HEK293T (cell line): ENCODE data around the gene XPNPEP2.

Experiments
- CTCF ChIA-PET: fragments of 350-600 bp; formaldehyde crosslinking; extraction: SDS; loops from one replicate; lab custom pipeline; 2021; ENCODE audit warnings: antibody characterized with exemption, inconsistent platforms; lab: Yijun Ruan, JAX
- POLR2A ChIA-PET: fragments of 350-600 bp; formaldehyde crosslinking; extraction: SDS; loops from one replicate; lab custom pipeline; 2020; ENCODE audit warnings: antibody characterized with exemption, inconsistent platforms; lab: Yijun Ruan, JAX
- DNase-seq: peaks from one replicate; pipeline ENCODE4 v3.0.0; 2012; ENCODE audit warnings: mixed read lengths; ENCODE audit errors: extremely low spot score
- ARNT ChIP-seq: fragments of 450-650 bp; IDR thresholded peaks from 2 replicates; pipeline ENCODE4 v1.6.1; 2017; ENCODE audit warnings: mild to moderate bottlenecking
- BHLHE40 ChIP-seq: fragments of 450-650 bp; IDR thresholded peaks from 2 replicates; pipeline ENCODE4 v1.6.1; 2016; ENCODE audit warnings: mild to moderate bottlenecking, moderate library complexity, borderline replicate concordance
- CTBP1 ChIP-seq: fragments of 450-650 bp; IDR thresholded peaks from 2 replicates; pipeline ENCODE4 v1.6.1; 2016; ENCODE audit warnings: borderline replicate concordance
- ELF4 ChIP-seq: fragments of 450-650 bp; IDR thresholded peaks from 2 replicates; pipeline ENCODE4 v1.6.1; 2017; ENCODE audit warnings: antibody characterized with exemption
- FOXA1 ChIP-seq: fragments of 450-650 bp; IDR thresholded peaks from 2 replicates; pipeline ENCODE4 v1.6.1; 2016; ENCODE audit warnings: mild to moderate bottlenecking
- FOXK2 ChIP-seq: fragments of 450-650 bp; IDR thresholded peaks from 2 replicates; pipeline ENCODE4 v1.6.1; 2016; ENCODE audit warnings: mild to moderate bottlenecking
- FOXM1 ChIP-seq: fragments of 450-650 bp; IDR thresholded peaks from 2 replicates; pipeline ENCODE4 v1.6.1; 2017; ENCODE audit warnings: mild to moderate bottlenecking, borderline replicate concordance
- HDGF ChIP-seq: fragments of 450-650 bp; IDR thresholded peaks from 2 replicates; pipeline ENCODE4 v1.6.1; 2017; ENCODE audit warnings: antibody characterized with exemption, borderline replicate concordance
- L3MBTL2 ChIP-seq: fragments of 450-650 bp; conservative IDR thresholded peaks from 2 replicates; pipeline ENCODE4 v1.6.1; 2016; ENCODE audit warnings: mild to moderate bottlenecking
- LEF1 ChIP-seq: fragments of 450-650 bp; IDR thresholded peaks from 2 replicates; pipeline ENCODE4 v1.6.1; 2017; ENCODE audit warnings: mild to moderate bottlenecking, borderline replicate concordance
- NFRKB ChIP-seq: fragments of 450-650 bp; IDR thresholded peaks from 2 replicates; pipeline ENCODE4 v1.6.1; 2016; ENCODE audit warnings: mild to moderate bottlenecking, moderate library complexity
- SP1 ChIP-seq: fragments of 450-650 bp; IDR thresholded peaks from 2 replicates; pipeline ENCODE4 v1.6.1; 2017
- SUZ12 ChIP-seq: fragments of 450-650 bp; IDR thresholded peaks from 2 replicates; pipeline ENCODE4 v1.6.1; 2016; ENCODE audit warnings: mild to moderate bottlenecking
- TARDBP ChIP-seq: fragments of 450-650 bp; IDR thresholded peaks from 2 replicates; pipeline ENCODE4 v1.6.1; 2016
- ZNF384 ChIP-seq: fragments of 450-650 bp; IDR thresholded peaks from 2 replicates; pipeline ENCODE4 v1.6.1; 2016
- TF ChIP-seq, protein P1 (sequence below): fragments of 450-650 bp; IDR thresholded peaks from 2 replicates; pipeline ENCODE4 v1.6.1; 2016

The XPNPEP2 gene, protein sequence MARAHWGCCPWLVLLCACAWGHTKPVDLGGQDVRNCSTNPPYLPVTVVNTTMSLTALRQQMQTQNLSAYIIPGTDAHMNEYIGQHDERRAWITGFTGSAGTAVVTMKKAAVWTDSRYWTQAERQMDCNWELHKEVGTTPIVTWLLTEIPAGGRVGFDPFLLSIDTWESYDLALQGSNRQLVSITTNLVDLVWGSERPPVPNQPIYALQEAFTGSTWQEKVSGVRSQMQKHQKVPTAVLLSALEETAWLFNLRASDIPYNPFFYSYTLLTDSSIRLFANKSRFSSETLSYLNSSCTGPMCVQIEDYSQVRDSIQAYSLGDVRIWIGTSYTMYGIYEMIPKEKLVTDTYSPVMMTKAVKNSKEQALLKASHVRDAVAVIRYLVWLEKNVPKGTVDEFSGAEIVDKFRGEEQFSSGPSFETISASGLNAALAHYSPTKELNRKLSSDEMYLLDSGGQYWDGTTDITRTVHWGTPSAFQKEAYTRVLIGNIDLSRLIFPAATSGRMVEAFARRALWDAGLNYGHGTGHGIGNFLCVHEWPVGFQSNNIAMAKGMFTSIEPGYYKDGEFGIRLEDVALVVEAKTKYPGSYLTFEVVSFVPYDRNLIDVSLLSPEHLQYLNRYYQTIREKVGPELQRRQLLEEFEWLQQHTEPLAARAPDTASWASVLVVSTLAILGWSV

DNA sequence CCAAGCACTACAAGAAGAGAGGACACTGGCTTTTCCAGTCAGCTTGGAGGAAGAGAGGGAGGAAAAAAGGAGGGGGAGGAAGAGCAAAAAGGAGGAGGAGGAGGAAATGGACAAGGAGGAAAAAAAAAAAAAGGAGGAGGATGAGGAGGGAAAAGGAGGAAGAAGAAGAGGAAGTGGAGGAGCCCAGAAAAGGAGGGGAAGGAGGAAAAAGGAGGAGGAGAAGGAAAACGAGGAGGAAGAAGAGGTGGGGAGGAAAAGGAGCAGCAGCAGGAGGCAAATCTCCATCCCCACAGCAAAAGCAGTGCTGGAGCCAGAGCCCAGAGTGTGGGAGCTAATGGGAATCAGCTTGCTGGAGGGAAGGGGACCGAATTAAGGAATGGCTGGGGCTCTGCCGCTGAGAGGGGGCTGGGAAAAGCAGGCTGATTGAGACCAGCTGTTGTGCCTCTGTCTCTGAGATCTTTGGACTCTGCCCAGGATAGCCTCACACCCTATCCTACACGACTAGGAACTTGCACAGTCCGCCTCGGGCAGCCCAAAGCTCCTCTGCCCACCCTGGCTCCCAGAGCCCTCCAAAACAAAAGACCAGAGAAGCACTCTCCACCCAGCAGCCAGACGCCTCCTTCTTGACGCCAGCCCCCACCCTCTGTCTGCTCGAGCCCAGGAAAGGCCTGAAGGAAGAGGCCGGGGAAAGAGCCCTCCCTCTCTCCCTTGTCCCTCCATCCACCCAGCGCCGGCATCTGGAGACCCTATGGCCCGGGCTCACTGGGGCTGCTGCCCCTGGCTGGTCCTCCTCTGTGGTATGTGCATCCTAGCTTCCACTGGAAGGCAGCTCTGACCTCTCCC, at the start of gene XPNPEP2:
Gene XPNPEP2 (plus strand): TSS at position 514 of the 843 bp plus-strand sequence. CDS start 235 bp downstream, at position 749.
- ChIA-PET CTCF (interaction anchor here (2.2 kb wide), 1 partner anchor 12 kb away, joined by 11 read pairs; no protein-coding TSS in a partner anchor), POLR2A (no interaction called here)
- TF ChIP-seq, protein P1, sequence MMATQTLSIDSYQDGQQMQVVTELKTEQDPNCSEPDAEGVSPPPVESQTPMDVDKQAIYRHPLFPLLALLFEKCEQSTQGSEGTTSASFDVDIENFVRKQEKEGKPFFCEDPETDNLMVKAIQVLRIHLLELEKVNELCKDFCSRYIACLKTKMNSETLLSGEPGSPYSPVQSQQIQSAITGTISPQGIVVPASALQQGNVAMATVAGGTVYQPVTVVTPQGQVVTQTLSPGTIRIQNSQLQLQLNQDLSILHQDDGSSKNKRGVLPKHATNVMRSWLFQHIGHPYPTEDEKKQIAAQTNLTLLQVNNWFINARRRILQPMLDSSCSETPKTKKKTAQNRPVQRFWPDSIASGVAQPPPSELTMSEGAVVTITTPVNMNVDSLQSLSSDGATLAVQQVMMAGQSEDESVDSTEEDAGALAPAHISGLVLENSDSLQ: no peak
- DNase-seq: no peak

DNA sequence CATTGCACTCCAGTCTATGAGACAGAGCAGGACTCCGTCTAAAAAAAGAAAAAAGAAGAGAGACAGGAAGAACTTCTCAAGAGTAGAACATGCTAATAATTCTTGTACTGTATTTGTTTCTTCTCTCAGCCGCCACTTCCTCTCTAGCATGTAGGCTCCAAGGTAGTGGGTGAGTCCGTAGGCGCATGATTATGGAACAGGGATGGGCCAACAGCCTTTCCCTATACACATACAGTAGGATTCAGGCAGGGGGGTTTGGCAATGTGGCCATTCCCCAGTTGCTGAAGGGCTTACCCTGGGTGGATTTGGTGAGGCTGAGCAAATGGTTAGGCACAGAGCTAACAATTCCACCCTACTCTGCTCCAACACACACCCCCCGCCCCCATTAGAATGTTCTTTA, 49.0 kb upstream of the XPNPEP2 start:
- no peak for DNase-seq
- POLR2A ChIA-PET: no interaction called here
- TF ChIP-seq SUZ12: no peak
- TF ChIP-seq BHLHE40: no peak
- no peak for TF ChIP-seq FOXK2
- TF ChIP-seq SP1: no peak
- TF ChIP-seq L3MBTL2: no peak
- no peak for TF ChIP-seq HDGF
- no peak for TF ChIP-seq FOXA1
- no peak for TF ChIP-seq TARDBP
- TF ChIP-seq, protein P1: no peak
- no peak for TF ChIP-seq FOXM1
- CTCF ChIA-PET: no interaction called here

DNA sequence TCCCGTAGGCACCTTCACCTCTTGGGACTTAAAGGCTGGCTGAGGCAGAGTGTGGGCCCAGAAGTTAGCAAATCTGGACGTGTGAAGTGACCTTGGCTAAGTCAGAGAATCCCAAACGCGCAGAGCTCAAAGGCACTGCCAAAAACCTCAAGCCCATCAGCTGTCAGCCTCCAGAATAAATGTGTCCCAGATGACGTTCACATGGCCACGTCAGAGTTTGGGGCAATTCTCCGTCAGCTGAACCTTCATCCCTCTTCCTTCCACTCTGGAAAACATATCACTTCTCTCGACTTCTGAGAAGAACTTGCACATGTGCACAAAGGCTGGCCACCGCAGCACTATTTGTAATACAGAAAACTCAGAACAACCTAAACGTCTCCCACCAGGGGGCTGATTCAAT, 48.3 kb upstream of the XPNPEP2 start:
- DNase-seq: no peak
- no peak for TF ChIP-seq BHLHE40
- TF ChIP-seq L3MBTL2: no peak
- no peak for TF ChIP-seq ARNT
- no peak for TF ChIP-seq ELF4
- TF ChIP-seq HDGF: no peak
- no peak for TF ChIP-seq LEF1
- no peak for TF ChIP-seq NFRKB
- no peak for TF ChIP-seq FOXK2
- no peak for TF ChIP-seq CTBP1
- TF ChIP-seq, protein P1: no peak
- no peak for TF ChIP-seq ZNF384
- no peak for TF ChIP-seq SUZ12
- no peak for TF ChIP-seq FOXM1
- ChIA-PET CTCF (no interaction called here), POLR2A (no interaction called here)

DNA sequence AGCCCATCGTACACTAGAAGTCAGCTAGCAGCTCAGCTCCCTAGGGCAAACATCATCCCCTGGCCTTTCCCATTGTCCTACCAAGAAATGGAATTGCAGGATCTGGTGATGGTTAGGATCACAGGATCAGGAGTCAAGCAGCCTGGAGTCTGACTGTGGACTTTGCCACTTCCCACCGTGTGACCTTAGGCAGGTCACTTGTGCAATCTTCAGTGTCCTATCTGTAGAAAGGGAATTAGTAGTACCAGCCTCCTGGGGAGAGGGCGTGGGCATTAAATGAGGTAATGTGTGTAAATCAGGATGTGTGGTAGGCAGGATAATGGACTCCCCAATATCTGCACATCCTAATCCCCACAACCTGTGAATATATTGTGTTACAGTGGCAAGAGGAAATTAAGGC, 45.4 kb upstream of the XPNPEP2 start:
- no peak for DNase-seq
- ChIA-PET CTCF (no interaction called here), POLR2A (no interaction called here)
- no peak for TF ChIP-seq HDGF
- no peak for TF ChIP-seq CTBP1
- TF ChIP-seq, protein P1: no peak
- TF ChIP-seq FOXA1: no peak
- TF ChIP-seq ELF4: no peak
- no peak for TF ChIP-seq SP1
- no peak for TF ChIP-seq BHLHE40
- TF ChIP-seq ARNT: no peak
- TF ChIP-seq LEF1: no peak
- TF ChIP-seq L3MBTL2: no peak
- TF ChIP-seq TARDBP: no peak
- no peak for TF ChIP-seq FOXM1
- no peak for TF ChIP-seq SUZ12
- no peak for TF ChIP-seq ZNF384
- no peak for TF ChIP-seq NFRKB

DNA sequence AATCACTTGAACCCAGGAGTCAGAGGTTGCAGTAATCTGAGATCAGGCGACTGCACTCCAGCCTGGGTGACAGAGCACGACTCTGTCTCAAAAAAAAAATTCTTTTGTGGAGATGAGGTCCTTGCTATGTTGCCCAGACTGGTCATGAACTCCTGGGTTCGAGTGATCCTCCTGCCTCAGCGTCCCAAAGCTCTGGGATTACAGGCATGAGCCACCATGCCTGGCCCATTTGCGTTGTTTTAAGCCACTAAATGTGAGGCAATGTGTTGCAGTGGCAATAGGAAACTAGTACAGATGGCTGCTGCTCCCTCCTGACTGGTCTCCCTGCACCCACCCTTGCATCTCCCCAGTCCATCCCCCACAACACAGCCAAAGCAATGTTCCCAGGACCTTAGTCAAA, 44.0 kb upstream of the XPNPEP2 start:
- TF ChIP-seq, protein P1: no peak
- TF ChIP-seq HDGF: no peak
- TF ChIP-seq L3MBTL2: no peak
- TF ChIP-seq SP1: no peak
- TF ChIP-seq BHLHE40: no peak
- TF ChIP-seq ZNF384: no peak
- TF ChIP-seq TARDBP: no peak
- TF ChIP-seq ELF4: no peak
- no peak for TF ChIP-seq SUZ12
- TF ChIP-seq FOXM1: no peak
- no peak for TF ChIP-seq FOXK2
- TF ChIP-seq NFRKB: no peak
- TF ChIP-seq CTBP1: no peak
- TF ChIP-seq ARNT: no peak
- TF ChIP-seq FOXA1: no peak
- no peak for TF ChIP-seq LEF1
- POLR2A ChIA-PET: no interaction called here
- no peak for DNase-seq
- CTCF ChIA-PET: no interaction called here
